Breast epithelium (tissue), 3 donors: ENCODE measurements around the gene TMEM107.

Source experiments
- POLR2A ChIP-seq: fragments of 450-650 bp; IDR thresholded peaks from one replicate; pipeline ENCODE4 v1.6.1; 2016; ENCODE audit warnings: antibody characterized with exemption, mild to moderate bottlenecking, moderate library complexity
- TF ChIP-seq, protein P1 (sequence below), 3 donors: fragments of 450-650 bp; IDR thresholded peaks; one replicate each; pipeline ENCODE4 v1.5.1; 2016 to 2017; ENCODE audit warnings: antibody characterized with exemption in 3 of 3, mild to moderate bottlenecking in 3 of 3, moderate library complexity in 3 of 3

DNA sequence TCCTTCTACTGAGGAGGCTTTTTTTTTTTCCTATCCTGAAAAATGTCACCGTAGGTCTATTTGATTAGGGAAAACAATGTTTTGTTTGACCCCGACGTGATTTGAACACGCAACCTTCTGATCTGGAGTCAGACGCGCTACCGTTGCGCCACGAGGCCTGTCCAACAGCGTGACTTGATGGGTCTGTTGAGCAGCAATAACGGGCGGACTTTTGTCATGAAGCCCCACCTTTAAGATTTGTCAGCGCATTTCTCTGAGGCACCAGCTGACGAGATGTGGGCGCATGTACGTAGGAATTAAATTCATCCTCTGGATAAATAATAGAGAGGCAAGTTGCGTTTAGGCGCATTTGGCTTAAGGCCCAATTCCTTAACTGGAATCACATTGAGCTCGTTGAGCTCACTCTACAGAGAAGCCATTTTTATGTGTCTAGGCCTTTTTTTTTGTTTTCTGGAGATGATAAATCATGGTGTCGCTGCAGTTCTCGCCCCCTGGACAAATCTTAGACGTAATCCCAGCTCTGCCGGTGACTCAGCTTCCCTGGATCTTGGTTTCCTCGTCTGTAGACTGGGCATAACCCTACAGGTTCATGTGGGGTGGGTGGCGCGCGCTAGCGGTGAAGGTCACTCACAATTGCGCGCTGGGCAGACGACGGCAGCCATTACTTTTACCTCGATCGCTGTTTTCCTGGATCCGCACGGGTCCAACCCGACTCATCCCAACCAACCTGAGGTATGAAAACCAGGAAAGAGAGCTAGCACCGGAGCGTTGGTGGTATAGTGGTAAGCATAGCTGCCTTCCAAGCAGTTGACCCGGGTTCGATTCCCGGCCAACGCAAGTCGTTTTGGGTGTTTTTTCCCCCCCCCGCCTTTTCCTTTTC lies 44.8 kb upstream of the TMEM107 start:
- TF ChIP-seq, protein P1, sequence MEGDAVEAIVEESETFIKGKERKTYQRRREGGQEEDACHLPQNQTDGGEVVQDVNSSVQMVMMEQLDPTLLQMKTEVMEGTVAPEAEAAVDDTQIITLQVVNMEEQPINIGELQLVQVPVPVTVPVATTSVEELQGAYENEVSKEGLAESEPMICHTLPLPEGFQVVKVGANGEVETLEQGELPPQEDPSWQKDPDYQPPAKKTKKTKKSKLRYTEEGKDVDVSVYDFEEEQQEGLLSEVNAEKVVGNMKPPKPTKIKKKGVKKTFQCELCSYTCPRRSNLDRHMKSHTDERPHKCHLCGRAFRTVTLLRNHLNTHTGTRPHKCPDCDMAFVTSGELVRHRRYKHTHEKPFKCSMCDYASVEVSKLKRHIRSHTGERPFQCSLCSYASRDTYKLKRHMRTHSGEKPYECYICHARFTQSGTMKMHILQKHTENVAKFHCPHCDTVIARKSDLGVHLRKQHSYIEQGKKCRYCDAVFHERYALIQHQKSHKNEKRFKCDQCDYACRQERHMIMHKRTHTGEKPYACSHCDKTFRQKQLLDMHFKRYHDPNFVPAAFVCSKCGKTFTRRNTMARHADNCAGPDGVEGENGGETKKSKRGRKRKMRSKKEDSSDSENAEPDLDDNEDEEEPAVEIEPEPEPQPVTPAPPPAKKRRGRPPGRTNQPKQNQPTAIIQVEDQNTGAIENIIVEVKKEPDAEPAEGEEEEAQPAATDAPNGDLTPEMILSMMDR (IDR thresholded peaks at IDR 0.05) = peak in 1 of 3 donors; percentile 9
- no peak for TF ChIP-seq POLR2A
